Activated naive CD8-positive, alpha-beta T cell treated with anti-CD3 and anti-CD28 coated beads, Interleukin-2, amount 10 ng/mL, durations not matched to agents 7 days and 5 days (primary cell): ENCODE data around the gene FAR1. TPM values are rescaled to one million over a fixed set of nuclear protein-coding genes. Genes with fewer than 3 reads are reported as not detected.

Experiments
- ATAC-seq: fragments of 150-1000 bp; cut with Tn5 transposase; one replicate; pipeline ENCODE4 v1.10.0; 2021; ENCODE audit warnings: low read depth, moderate library complexity
- POLR2A ChIA-PET: fragments of 350-600 bp; sonication (Branson Sonifier 250); formaldehyde crosslinking; loops from one replicate; lab custom pipeline; 2021; ENCODE audit warnings: antibody characterized with exemption; lab: Charles Lee
- DNase-seq: peaks from one replicate; pipeline ENCODE4 v3.0.0; 2021
- H3K27ac Mint-ChIP-seq: one replicate; pipeline ENCODE4 v1.8.0; 2022; ENCODE audit warnings: mild to moderate bottlenecking, mixed read lengths
- H3K27me3 Mint-ChIP-seq: one replicate; pipeline ENCODE4 v1.8.0; 2022; ENCODE audit warnings: mild to moderate bottlenecking, moderate library complexity, mixed read lengths
- H3K36me3 Mint-ChIP-seq: one replicate; pipeline ENCODE4 v1.8.0; 2021; ENCODE audit warnings: mild to moderate bottlenecking, mixed read lengths
- H3K4me1 Mint-ChIP-seq: one replicate; pipeline ENCODE4 v1.8.0; 2021; ENCODE audit warnings: mixed read lengths
- H3K4me3 Mint-ChIP-seq: one replicate; pipeline ENCODE4 v1.8.0; 2022; ENCODE audit warnings: mild to moderate bottlenecking, moderate library complexity, mixed read lengths
- H3K9me3 Mint-ChIP-seq: one replicate; pipeline ENCODE4 v1.8.0; 2021; ENCODE audit warnings: mixed read lengths
- total RNA-seq, 2 experiments: library from RNA; stranded (reverse); gene quantifications; one replicate each; pipeline ENCODE4 v1.2.3, GENCODE V29; 2021

Gene FAR1
- total RNA-seq, 2 experiments from 2014 or later = 48.9 to 49.7 TPM

GRCh38 chr11:13679768-13680167, 11.3 kb downstream of the FAR1 start:
- POLR2A ChIA-PET = no interaction called here
- Mint-ChIP-seq H3K4me3 (no peak overlapping the region), H3K27ac (no peak overlapping the region), H3K27me3 (no peaks in the 10 kb centered on the region), H3K36me3 (peaks cover 10% of the 10 kb centered on the region), H3K9me3 (no peaks in the 10 kb centered on the region), H3K4me1 (peaks cover 16% of the 10 kb centered on the region)
- DNase-seq = no peak
- ATAC-seq = no peak

- ATAC-seq = no peak
- no peaks in the 10 kb centered on the region for H3K9me3 Mint-ChIP-seq
- POLR2A ChIA-PET = no interaction called here
- H3K27me3 Mint-ChIP-seq = no peaks in the 10 kb centered on the region
- no peak for DNase-seq
- H3K4me1 Mint-ChIP-seq = peaks cover 18% of the 10 kb centered on the region
- H3K4me3 Mint-ChIP-seq = no peak overlapping the region
- no peak overlapping the region for H3K27ac Mint-ChIP-seq
- H3K36me3 Mint-ChIP-seq = peaks cover 18% of the 10 kb centered on the region
These were observed 12.2 kb downstream of the FAR1 start for GRCh38 chr11:13680501-13681264.

DNA sequence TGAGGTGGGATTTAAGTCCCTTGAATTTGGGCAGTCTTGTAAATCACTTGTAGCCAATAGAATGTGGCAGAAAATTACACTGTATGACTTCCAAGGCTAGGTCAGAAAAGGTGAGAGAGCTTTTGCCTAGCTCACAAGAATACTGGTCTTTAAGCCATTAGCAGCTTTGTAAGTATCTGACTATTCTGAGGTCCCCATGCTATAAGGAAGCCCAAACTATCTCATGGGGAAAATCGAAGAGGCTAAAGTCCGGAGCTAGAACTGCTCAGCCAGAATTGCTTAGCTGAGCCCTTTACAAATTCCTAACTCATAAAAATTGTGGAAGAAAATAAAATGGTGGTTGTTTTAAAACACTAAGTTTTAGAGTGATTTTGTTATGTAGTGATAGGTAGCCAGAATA, 13.0 kb downstream of the FAR1 start:
- no peaks in the 10 kb centered on the region for H3K27me3 Mint-ChIP-seq

DNA sequence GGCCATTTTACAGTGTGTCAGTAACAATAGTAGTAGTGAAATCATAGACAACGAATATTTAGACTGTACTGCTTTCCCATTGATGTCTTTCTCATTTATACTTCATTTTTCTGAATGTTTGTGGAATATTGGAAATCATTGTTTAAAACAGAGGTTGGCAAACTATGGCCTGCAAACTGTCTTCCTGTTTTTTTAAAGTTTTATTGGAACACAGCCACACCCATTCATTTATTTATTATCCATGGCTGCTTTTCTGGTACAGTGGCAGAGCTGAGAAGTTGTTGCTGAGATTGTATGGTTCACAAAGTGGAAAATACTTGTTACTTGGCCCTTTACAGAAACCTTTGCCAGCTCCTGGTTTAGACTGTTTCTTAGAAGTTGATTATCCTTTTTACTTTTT, 13.7 kb downstream of the FAR1 start:
- no peak overlapping the region for H3K4me3 Mint-ChIP-seq
- H3K27ac Mint-ChIP-seq = no peak overlapping the region
- H3K27me3 Mint-ChIP-seq = no peaks in the 10 kb centered on the region
- ATAC-seq (no peak), DNase-seq (no peak)
- H3K36me3 Mint-ChIP-seq = peaks cover 23% of the 10 kb centered on the region
- peaks cover 19% of the 10 kb centered on the region for H3K4me1 Mint-ChIP-seq
- H3K9me3 Mint-ChIP-seq = no peaks in the 10 kb centered on the region
- POLR2A ChIA-PET = interaction anchor here (0.6 kb wide), 1 partner anchor 1005 kb away, joined by 4 read pairs; no protein-coding TSS in a partner anchor

More for the DNA sequence above, 13.0 kb downstream of the FAR1 start:
- Mint-ChIP-seq H3K9me3 (no peaks in the 10 kb centered on the region), H3K4me3 (no peak overlapping the region), H3K27ac (no peak overlapping the region), H3K4me1 (peaks cover 19% of the 10 kb centered on the region), H3K36me3 (peaks cover 23% of the 10 kb centered on the region)
- POLR2A ChIA-PET = no interaction called here
- ATAC-seq (no peak), DNase-seq (no peak)

GRCh38 chr11:13685461-13686108, 17.1 kb downstream of the FAR1 start:
- peaks cover 32% of the 10 kb centered on the region for H3K36me3 Mint-ChIP-seq
- H3K4me3 Mint-ChIP-seq = no peak overlapping the region
- POLR2A ChIA-PET = no interaction called here
- H3K4me1 Mint-ChIP-seq = peaks cover 9% of the 10 kb centered on the region
- ATAC-seq = no peak
- no peaks in the 10 kb centered on the region for H3K27me3 Mint-ChIP-seq
- no peak for DNase-seq
- H3K9me3 Mint-ChIP-seq = no peaks in the 10 kb centered on the region
- no peak overlapping the region for H3K27ac Mint-ChIP-seq

DNA sequence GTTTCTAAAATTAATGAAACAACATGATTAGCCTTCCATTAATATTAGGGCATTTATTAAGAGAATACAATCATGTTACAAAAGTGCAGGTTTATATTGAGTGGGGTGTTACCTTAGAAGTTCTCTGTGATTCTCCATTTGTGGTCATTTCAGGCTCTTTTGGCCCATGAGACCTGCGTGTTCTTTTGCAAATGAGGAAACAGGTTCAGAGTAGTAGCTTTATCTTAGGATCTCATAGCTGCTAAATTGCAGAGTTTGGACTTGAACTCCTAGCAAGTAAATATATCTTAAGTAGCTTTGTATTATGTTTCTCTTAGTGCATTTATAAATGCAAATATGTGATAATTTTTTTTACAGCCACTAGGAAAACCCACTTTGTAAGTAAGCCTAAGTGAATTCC, 18.3 kb downstream of the FAR1 start:
- peaks cover 8% of the 10 kb centered on the region for H3K4me1 Mint-ChIP-seq
- H3K4me3 Mint-ChIP-seq = no peak overlapping the region
- DNase-seq (no peak), ATAC-seq (no peak)
- H3K36me3 Mint-ChIP-seq = peaks cover 34% of the 10 kb centered on the region
- no peak overlapping the region for H3K27ac Mint-ChIP-seq
- POLR2A ChIA-PET = no interaction called here
- no peaks in the 10 kb centered on the region for H3K9me3 Mint-ChIP-seq
- H3K27me3 Mint-ChIP-seq = no peaks in the 10 kb centered on the region

DNA sequence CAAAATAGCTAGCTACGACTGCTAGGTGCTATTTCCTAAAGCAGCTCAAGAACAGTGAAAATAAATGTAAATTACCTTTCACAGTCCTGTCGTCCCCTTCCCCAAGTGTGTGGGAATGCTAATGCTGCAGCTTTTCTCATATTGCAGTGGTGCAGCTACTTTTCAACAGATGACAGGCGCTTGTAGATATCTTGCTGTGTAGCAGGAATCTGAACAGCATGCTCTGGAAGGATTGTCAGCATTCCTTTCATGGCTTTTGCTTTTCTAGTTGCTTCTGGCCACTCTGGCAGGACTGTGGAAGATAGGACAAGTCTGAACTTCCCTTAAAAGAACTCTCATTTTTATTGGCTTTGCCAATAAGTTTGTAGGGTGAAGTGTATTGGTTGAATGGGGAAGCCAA, 18.8 kb downstream of the FAR1 start:
- no peaks in the 10 kb centered on the region for H3K27me3 Mint-ChIP-seq
- peaks cover 34% of the 10 kb centered on the region for H3K36me3 Mint-ChIP-seq
- no peaks in the 10 kb centered on the region for H3K9me3 Mint-ChIP-seq
- H3K4me3 Mint-ChIP-seq = no peak overlapping the region
- no peak overlapping the region for H3K27ac Mint-ChIP-seq
- DNase-seq = no peak
- peaks cover 8% of the 10 kb centered on the region for H3K4me1 Mint-ChIP-seq
- no peak for ATAC-seq
- POLR2A ChIA-PET = no interaction called here

DNA sequence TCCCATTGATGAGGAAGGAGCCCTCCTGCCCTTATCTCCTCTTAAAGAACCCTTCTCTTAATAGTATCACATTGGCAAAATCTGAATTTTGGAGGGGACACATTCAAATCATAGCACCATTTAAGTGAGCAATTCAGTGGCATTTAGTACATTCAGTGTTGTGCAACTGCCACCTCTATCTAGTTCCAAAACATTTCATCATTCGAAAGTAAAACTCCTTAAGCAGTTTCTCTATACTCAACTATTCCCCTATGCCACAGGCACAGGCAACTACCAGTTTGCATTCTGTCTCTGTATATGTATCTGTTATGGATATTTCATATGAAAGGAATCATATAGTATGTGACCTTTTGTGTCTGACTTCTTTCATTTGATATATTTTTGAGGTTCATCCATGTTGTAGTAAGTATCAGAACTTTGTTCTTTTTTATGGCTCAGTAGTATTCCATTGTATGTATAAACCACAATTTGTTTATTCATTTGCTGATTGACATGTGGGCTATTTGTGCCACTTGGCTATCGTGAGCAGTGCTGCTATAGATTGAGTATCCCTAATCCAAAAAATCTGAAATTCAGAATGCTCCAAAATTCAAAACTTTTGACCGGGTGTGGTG, 22.9 kb downstream of the FAR1 start:
- DNase-seq (no peak), ATAC-seq (no peak)
- POLR2A ChIA-PET = no interaction called here
- no peaks in the 10 kb centered on the region for H3K4me1 Mint-ChIP-seq
- H3K27ac Mint-ChIP-seq = no peak overlapping the region
- no peaks in the 10 kb centered on the region for H3K9me3 Mint-ChIP-seq
- H3K36me3 Mint-ChIP-seq = peaks cover 29% of the 10 kb centered on the region
- H3K27me3 Mint-ChIP-seq = no peaks in the 10 kb centered on the region
- no peak overlapping the region for H3K4me3 Mint-ChIP-seq

DNA sequence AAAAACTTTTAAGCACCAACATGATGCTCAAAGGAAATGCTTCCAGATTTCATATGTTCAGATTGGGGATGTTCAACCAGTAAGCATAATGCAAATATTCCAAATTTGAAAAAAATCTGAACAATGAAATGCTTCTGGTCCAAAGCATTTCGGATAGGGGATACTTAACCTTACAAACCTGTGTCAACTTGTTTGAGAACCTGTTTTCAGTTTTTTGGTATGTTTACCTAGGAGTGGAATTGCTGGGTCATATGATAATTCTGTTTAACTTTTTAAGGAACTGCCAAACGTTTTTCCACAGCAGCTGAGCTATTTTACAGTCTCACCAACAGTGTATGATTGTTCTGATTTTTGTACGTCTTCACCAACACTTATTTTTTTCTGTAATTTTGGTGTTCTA, 23.7 kb downstream of the FAR1 start:
- POLR2A ChIA-PET = no interaction called here
- Mint-ChIP-seq H3K4me1 (no peaks in the 10 kb centered on the region), H3K4me3 (no peak overlapping the region), H3K36me3 (peaks cover 29% of the 10 kb centered on the region), H3K27me3 (no peaks in the 10 kb centered on the region), H3K9me3 (no peaks in the 10 kb centered on the region), H3K27ac (no peak overlapping the region)
- DNase-seq (no peak), ATAC-seq (no peak)

GRCh38 chr11:13694115-13694514, 25.6 kb downstream of the FAR1 start:
- H3K27ac Mint-ChIP-seq = no peak overlapping the region
- no peak overlapping the region for H3K4me3 Mint-ChIP-seq
- no peak for ATAC-seq
- H3K27me3 Mint-ChIP-seq = no peaks in the 10 kb centered on the region
- no peaks in the 10 kb centered on the region for H3K4me1 Mint-ChIP-seq
- POLR2A ChIA-PET = no interaction called here
- H3K9me3 Mint-ChIP-seq = no peaks in the 10 kb centered on the region
- DNase-seq = no peak
- peaks cover 29% of the 10 kb centered on the region for H3K36me3 Mint-ChIP-seq

- H3K4me1 Mint-ChIP-seq = no peaks in the 10 kb centered on the region
- no peak overlapping the region for H3K27ac Mint-ChIP-seq
- no peaks in the 10 kb centered on the region for H3K9me3 Mint-ChIP-seq
- ATAC-seq (no peak), DNase-seq (no peak)
- no peaks in the 10 kb centered on the region for H3K27me3 Mint-ChIP-seq
- no peak overlapping the region for H3K4me3 Mint-ChIP-seq
- POLR2A ChIA-PET = no interaction called here
- peaks cover 19% of the 10 kb centered on the region for H3K36me3 Mint-ChIP-seq
These were observed 27.4 kb downstream of the FAR1 start for GRCh38 chr11:13695886-13696285.

GRCh38 chr11:13697710-13698109, 29.2 kb downstream of the FAR1 start:
- Mint-ChIP-seq H3K36me3 (peaks cover 16% of the 10 kb centered on the region), H3K27ac (no peak overlapping the region), H3K27me3 (no peaks in the 10 kb centered on the region), H3K9me3 (no peaks in the 10 kb centered on the region), H3K4me1 (no peaks in the 10 kb centered on the region), H3K4me3 (no peak overlapping the region)
- POLR2A ChIA-PET = no interaction called here
- DNase-seq (no peak), ATAC-seq (no peak)

DNA sequence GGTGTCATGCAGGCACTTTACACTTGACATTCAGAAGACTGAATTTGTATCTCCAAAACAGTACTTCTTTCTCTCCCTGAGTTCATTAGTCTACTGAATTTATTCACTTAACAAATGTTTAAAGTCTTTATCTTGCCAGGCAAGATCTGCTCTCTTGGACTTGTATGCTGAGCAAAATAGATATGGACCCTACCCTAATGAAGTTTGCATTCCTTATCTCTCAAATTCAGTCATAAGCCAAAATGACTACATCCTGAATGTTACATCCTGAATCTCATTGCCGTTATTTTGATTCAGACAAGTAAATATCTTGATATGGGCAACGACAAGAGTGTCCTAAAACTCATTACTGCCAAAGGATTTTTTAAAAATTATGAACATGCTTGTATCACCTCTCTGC, 29.7 kb downstream of the FAR1 start:
- no peak for DNase-seq
- Mint-ChIP-seq H3K36me3 (peaks cover 18% of the 10 kb centered on the region), H3K4me1 (no peaks in the 10 kb centered on the region), H3K27me3 (no peaks in the 10 kb centered on the region), H3K27ac (no peak overlapping the region), H3K4me3 (no peak overlapping the region), H3K9me3 (no peaks in the 10 kb centered on the region)
- no peak for ATAC-seq
- POLR2A ChIA-PET = no interaction called here

DNA sequence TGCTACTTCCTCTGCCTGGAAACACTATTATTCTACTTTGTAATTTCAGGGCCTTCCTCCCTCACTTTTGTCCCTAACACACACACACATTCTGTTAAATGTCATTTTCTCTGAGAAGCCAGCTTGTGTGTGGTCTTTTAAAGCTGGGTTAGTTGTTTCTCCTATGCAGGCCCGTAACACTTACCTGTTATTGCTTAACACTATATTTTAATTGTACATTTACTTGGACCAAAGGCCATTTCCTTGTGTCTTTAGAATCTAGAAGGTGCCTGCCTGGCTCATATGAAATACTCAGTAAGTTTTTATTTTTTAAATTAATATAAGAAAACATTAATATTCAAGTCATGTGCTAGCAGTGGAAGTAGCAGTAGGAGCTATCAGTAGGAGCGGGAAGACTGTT, 30.6 kb downstream of the FAR1 start:
- no peaks in the 10 kb centered on the region for H3K27me3 Mint-ChIP-seq
- no peaks in the 10 kb centered on the region for H3K9me3 Mint-ChIP-seq
- POLR2A ChIA-PET = no interaction called here
- no peak for ATAC-seq
- H3K27ac Mint-ChIP-seq = no peak overlapping the region
- H3K36me3 Mint-ChIP-seq = peaks cover 19% of the 10 kb centered on the region
- H3K4me3 Mint-ChIP-seq = no peak overlapping the region
- H3K4me1 Mint-ChIP-seq = no peaks in the 10 kb centered on the region
- no peak for DNase-seq
